ENCODE data around the gene LRRC28.

Gene LRRC28

GRCh38 chr15:99402014-99402729 lies 150.9 kb downstream of the LRRC28 start:
- DNase-seq, result no peak

DNA sequence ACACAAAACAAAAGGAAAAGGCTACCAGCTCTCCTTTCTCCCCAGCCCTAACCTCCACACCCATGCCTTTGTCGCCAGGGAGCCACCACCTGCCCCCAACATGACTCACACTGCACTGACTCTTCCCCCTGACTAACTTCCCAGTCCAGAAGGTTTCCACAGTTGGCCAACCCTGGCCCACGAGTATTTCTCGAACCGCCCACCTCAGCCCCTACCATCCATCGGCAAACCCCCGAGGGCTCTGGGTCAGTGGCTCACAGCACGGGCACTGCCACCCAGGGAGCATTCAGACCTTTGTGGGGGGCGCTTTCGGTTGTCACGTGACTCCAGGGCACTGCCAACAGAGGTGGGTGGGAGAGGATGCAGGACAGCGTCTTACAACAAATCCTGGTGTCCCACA lies 152.3 kb downstream of the LRRC28 start:
- no peak for DNase-seq

- no peak for DNase-seq
These were observed 153.2 kb downstream of the LRRC28 start for GRCh38 chr15:99404454-99404853.

- DNase-seq, result no peak
These were observed 154.8 kb downstream of the LRRC28 start for GRCh38 chr15:99406120-99406519.

- no peak for DNase-seq
These were observed 155.6 kb downstream of the LRRC28 start for GRCh38 chr15:99406716-99407487.

GRCh38 chr15:99407716-99408115 lies 156.4 kb downstream of the LRRC28 start:
- no peak for DNase-seq

- DNase-seq, result no peak
These were observed 157.2 kb downstream of the LRRC28 start for GRCh38 chr15:99408236-99409096.

GRCh38 chr15:99409097-99409473 lies 157.8 kb downstream of the LRRC28 start:
- peak in 1 of 2 experiments; percentile 13 for DNase-seq

DNA sequence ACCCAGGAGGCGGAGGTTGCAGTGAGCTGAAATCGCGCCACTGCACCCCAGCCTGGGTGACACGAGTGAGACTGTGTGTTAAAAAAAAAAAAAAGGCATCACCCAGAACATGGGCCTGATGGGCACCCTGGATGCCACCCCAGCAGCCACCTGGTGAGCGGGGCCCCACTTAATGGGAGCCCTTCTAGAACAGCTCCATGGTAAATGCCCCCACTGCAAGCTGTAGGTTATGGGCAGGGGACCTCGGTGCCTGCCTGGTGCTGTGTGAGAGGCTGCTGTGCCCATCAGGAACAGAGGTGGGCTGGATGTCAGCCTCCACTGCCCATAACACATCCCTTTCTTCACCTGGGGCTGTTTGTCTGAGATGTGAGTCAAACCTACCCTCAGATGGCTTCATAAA lies 158.3 kb downstream of the LRRC28 start:
- no peak for DNase-seq

GRCh38 chr15:99410477-99410876 lies 159.2 kb downstream of the LRRC28 start:
- DNase-seq, result no peak

GRCh38 chr15:99411234-99411633 lies 160.0 kb downstream of the LRRC28 start:
- no peak for DNase-seq

GRCh38 chr15:99412082-99412481 lies 160.8 kb downstream of the LRRC28 start:
- DNase-seq, result no peak

DNA sequence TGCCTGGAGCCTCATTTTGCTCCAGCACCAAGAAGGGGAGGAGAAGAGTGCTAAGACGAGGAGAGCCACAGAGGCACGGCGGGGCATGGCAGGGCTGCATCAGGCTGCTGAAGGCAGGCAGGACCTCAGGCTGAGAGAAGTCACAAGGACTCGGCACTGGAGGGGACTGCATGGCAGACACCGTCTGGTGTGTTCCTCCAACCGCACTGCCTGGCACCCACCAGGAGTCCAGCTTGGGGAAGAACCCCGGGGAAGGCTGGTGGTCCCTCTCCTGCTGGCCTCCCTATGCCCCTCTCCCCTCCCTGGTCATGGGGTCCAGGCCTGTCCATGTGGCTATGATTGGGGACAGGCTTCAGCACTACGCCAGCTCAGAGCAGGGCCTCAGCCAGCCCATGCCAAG lies 161.3 kb downstream of the LRRC28 start:
- DNase-seq, result no peak

DNA sequence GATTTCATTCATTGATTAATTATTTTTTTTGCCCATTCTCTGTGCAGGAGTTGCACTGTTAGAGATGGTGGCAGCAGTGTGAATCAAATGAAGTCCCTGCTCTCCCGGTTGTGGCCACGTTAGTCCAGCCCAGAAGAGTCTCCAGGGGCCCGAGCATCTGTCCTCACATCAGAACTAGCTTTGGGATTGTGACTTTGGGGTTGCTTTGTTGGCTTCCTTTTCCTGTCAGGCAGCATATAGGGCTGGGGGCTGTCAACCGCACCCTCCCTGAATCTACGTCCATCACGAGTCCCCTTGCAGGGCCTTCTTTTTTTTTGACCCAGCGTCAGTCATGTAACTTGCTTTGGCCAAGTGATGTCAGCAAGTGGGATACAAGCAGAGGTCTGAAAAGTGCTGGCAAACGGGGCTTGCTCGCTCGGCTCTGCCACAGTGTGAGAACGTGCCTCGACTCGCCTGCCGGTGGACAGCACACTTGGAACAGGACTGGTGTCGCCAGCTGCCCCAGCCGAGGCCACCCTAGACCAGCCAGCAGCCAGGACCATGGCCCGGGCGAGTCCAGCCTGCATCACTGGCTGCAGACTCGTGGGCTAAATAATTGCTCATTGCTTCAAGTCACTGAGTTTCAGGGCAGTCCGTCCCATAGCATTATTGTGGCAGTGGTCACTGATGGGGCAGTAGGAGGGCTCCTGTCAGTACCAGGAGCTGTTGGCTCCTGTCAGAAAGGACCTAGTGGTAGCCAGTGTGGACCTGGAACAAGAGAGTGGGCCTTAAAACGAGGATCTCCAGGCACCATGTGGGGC lies 162.9 kb downstream of the LRRC28 start:
- no peak for DNase-seq

DNA sequence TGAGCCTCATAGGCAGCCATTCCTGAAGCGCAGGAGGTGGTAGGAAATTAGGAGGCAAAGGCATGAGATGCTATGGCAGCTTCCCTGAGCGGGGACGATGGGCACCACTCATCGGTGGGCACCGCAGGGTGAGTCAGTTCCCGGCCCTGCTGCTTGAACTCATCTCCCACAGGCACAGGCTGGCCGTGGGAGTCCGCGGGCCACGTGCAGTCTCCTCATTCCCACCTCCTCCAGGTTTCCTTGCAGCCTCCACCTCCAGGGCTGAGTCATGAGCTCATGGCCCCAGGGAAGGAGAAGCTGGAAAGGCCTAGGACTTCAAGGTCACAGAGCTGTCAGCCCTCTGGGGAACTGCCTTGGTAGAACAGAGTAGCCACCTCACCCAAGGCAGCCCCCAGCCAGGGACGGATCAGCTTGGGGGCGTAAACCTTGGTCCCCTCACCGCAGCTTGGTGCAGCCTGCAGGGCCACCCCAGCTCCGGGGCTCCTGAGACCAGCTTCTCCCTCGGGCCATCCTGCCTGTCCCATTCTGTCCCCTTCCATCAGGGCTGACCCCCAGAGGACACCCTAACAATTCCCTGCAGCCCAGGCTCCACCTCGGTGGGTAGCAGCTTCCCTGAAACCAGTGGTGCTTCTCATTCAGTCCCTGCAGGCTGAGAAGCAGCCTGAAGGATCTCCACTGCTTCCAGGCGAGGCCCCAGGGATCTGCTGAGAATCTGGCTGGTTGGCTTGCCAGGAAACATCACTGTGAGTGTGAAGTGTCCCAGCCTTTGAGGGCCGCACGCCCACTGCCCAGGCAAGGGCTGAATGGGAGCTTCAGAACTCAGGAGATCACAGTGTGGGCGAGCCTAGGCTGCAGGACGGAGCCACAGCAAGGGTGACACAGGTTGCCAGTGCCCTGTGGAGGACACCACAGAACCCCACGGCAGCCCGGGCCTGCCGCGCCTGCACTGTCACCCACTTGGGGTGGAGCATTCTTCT lies 163.8 kb downstream of the LRRC28 start:
- DNase-seq, result no peak

DNA sequence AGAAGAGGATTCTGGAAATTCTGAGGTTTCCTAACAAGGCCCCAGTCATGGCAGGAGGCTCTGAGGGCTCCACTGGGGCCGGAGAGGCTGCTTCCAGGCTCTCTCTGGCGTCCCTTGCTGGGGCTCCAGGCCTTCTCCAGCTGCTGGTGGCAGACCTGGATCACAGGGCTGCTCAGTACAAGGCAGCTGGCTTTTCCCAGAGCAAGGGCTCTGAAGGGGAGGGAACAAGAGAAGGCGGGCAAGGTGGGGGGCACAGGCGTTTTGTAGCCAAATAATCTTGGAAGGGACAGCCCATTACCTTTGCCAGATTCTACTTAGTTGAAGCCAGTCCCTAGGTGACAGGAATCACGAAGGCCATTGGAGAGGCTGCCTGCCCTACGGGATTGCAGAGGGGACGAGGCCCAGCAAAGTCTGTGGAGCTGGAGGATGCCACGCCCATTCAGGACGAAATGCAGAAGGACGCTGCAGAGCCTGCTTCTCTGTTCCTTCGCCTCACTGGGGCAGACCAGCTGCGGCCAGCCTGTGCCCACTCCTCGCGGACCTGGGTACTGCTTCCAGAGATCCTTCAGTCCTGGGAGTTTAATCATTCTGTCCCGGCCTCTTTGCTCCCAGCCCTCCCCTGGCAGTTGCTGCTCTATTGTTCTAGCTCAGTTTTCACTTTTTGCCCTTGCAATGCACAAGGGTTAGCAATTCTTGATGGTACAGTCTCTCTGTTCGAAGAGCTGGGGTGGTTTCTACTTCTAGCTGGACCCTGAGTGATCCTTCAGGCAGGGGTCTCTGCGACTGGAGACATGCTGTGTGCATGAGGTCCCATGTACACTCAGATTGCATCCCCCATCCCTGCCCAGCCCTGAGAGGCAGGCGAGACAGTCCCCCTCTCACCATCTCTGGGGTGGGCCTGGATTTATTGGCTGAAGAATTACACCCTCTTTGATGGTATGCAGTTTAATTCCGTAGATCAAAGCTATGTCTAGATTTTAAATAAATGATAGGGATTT lies 165.2 kb downstream of the LRRC28 start:
- no peak for DNase-seq

DNA sequence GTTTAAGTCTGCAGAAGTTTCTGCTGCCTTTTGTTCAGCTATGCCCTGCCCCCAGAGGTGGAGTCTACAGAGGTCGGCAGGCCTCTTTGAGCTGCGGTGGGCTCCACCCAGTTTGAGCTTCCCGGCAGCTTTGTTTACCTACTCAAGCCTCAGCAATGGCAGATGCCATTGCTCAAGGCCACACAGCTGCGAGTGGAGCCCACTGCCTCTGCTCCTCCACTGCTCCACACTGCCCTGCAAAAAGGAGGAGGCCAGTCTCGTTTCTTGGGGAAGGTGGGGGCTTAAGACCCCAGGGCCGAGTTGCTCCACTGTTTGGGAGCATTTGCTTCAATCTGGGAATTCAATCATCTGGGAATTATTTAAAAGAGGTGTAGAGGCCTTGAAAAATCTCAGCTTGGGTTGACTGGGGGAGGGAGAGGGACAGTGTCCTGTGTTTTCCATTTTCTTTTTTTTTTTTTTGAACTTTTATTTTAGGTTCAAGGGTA lies 169.9 kb downstream of the LRRC28 start:
- DNase-seq, result no peak

- no peak for DNase-seq
These were observed 170.5 kb downstream of the LRRC28 start for GRCh38 chr15:99421758-99422157.

- no peak for DNase-seq
These were observed 172.2 kb downstream of the LRRC28 start for GRCh38 chr15:99423186-99424130.
